ENCODE data around the gene SEPTIN7.

Gene SEPTIN7

GRCh38 chr7:35801392-35802101, 690 bp downstream of the SEPTIN7 start:
- H3K4me2 ChIP-seq (ENCODE audit: insufficient read depth, low read length) = peak overlapping the region; percentile 81
- H3K36me3 ChIP-seq (ENCODE audit: insufficient read depth, low read length) = peaks cover 11% of the 10 kb centered on the region; the same call in 1 of the 2 replicates
- TF ChIP-seq EZH2 (IDR thresholded peaks at IDR 0.05; ENCODE audit: borderline replicate concordance, low read depth, low read length, severe bottlenecking) = no peak
- TF ChIP-seq, protein P1, sequence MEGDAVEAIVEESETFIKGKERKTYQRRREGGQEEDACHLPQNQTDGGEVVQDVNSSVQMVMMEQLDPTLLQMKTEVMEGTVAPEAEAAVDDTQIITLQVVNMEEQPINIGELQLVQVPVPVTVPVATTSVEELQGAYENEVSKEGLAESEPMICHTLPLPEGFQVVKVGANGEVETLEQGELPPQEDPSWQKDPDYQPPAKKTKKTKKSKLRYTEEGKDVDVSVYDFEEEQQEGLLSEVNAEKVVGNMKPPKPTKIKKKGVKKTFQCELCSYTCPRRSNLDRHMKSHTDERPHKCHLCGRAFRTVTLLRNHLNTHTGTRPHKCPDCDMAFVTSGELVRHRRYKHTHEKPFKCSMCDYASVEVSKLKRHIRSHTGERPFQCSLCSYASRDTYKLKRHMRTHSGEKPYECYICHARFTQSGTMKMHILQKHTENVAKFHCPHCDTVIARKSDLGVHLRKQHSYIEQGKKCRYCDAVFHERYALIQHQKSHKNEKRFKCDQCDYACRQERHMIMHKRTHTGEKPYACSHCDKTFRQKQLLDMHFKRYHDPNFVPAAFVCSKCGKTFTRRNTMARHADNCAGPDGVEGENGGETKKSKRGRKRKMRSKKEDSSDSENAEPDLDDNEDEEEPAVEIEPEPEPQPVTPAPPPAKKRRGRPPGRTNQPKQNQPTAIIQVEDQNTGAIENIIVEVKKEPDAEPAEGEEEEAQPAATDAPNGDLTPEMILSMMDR (IDR thresholded peaks at IDR 0.05; ENCODE audit: borderline replicate concordance, extremely low read depth, low read length, poor library complexity, severe bottlenecking) = peak; percentile 65
- DNase-seq = peak; percentile 81
- H3K9ac ChIP-seq (ENCODE audit: low read depth, low read length) = peak overlapping the region; percentile 97
- peak overlapping the region; percentile 87 for H2AFZ ChIP-seq (ENCODE audit: low read depth, low read length)
- ATAC-seq (ENCODE audit: insufficient read depth, low read depth) = peak; percentile 63
- H3K4me1 ChIP-seq (ENCODE audit: insufficient read depth, low read length) = peaks cover 53% of the 10 kb centered on the region
- H4K20me1 ChIP-seq (ENCODE audit: insufficient read depth, low read length) = peaks cover 43% of the 10 kb centered on the region
- H3K4me3 ChIP-seq (ENCODE audit: low read depth in 1 of 2, low read length in 2 of 2) = peak overlapping the region; percentile 85 to 89
- H3K27me3 ChIP-seq (ENCODE audit: insufficient read depth, low read length, poor library complexity) = no peaks in the 10 kb centered on the region
- H3K79me2 ChIP-seq (ENCODE audit: insufficient read depth, low read length) = peaks cover 84% of the 10 kb centered on the region
- peak overlapping the region; percentile 98 for H3K27ac ChIP-seq (ENCODE audit: low read length)
- no peaks in the 10 kb centered on the region for H3K9me3 ChIP-seq (ENCODE audit: insufficient read depth, low read length, severe bottlenecking)

GRCh38 chr7:35802102-35802466, 1.2 kb downstream of the SEPTIN7 start:
- TF ChIP-seq EZH2 (IDR thresholded peaks at IDR 0.05; ENCODE audit: borderline replicate concordance, low read depth, low read length, severe bottlenecking) = no peak
- TF ChIP-seq, protein P1 (IDR thresholded peaks at IDR 0.05; ENCODE audit: borderline replicate concordance, extremely low read depth, low read length, poor library complexity, severe bottlenecking) = no peak
- Histone ChIP-seq H3K4me1 (ENCODE audit: insufficient read depth, low read length) (peaks cover 53% of the 10 kb centered on the region), H3K36me3 (ENCODE audit: insufficient read depth, low read length) (peaks cover 11% of the 10 kb centered on the region; the same call in 1 of the 2 replicates), H3K27me3 (ENCODE audit: insufficient read depth, low read length, poor library complexity) (no peaks in the 10 kb centered on the region), H3K4me2 (ENCODE audit: insufficient read depth, low read length) (peak overlapping the region; percentile 81), H2AFZ (ENCODE audit: low read depth, low read length) (peak overlapping the region; percentile 87), H3K27ac (ENCODE audit: low read length) (peak overlapping the region; percentile 98), H3K79me2 (ENCODE audit: insufficient read depth, low read length) (peaks cover 87% of the 10 kb centered on the region), H4K20me1 (ENCODE audit: insufficient read depth, low read length) (peaks cover 44% of the 10 kb centered on the region), H3K4me3 (ENCODE audit: low read depth in 1 of 2, low read length in 2 of 2) (peak overlapping the region; percentile 85 to 89), H3K9me3 (ENCODE audit: insufficient read depth, low read length, severe bottlenecking) (no peaks in the 10 kb centered on the region), H3K9ac (ENCODE audit: low read depth, low read length) (peak overlapping the region; percentile 97)
- ATAC-seq (ENCODE audit: insufficient read depth, low read depth) = no peak
- DNase-seq = no peak

GRCh38 chr7:35802649-35803048, 1.8 kb downstream of the SEPTIN7 start:
- peaks cover 44% of the 10 kb centered on the region for H4K20me1 ChIP-seq (ENCODE audit: insufficient read depth, low read length)
- H3K27ac ChIP-seq (ENCODE audit: low read length) = peak overlapping the region; percentile 98; the same call in 1 of the 2 replicates
- peaks cover 11% of the 10 kb centered on the region; the same call in 1 of the 2 replicates for H3K36me3 ChIP-seq (ENCODE audit: insufficient read depth, low read length)
- no peak overlapping the region for H2AFZ ChIP-seq (ENCODE audit: low read depth, low read length)
- ATAC-seq (ENCODE audit: insufficient read depth, low read depth) = no peak
- peak overlapping the region; percentile 81 for H3K4me2 ChIP-seq (ENCODE audit: insufficient read depth, low read length)
- H3K4me3 ChIP-seq (ENCODE audit: low read depth in 1 of 2, low read length in 2 of 2) = peak overlapping the region; percentile 85 to 89
- no peaks in the 10 kb centered on the region for H3K9me3 ChIP-seq (ENCODE audit: insufficient read depth, low read length, severe bottlenecking)
- peaks cover 93% of the 10 kb centered on the region for H3K79me2 ChIP-seq (ENCODE audit: insufficient read depth, low read length)
- peaks cover 53% of the 10 kb centered on the region for H3K4me1 ChIP-seq (ENCODE audit: insufficient read depth, low read length)
- no peaks in the 10 kb centered on the region for H3K27me3 ChIP-seq (ENCODE audit: insufficient read depth, low read length, poor library complexity)
- peak; percentile 35 for DNase-seq
- H3K9ac ChIP-seq (ENCODE audit: low read depth, low read length) = peak overlapping the region; percentile 97; the same call in 1 of the 2 replicates
- no peak for TF ChIP-seq EZH2 (IDR thresholded peaks at IDR 0.05; ENCODE audit: borderline replicate concordance, low read depth, low read length, severe bottlenecking)
- TF ChIP-seq, protein P1 (IDR thresholded peaks at IDR 0.05; ENCODE audit: borderline replicate concordance, extremely low read depth, low read length, poor library complexity, severe bottlenecking) = no peak
